Occipital lobe (tissue), 2 donors: ENCODE data around the gene TOR1AIP1. TPM values are rescaled to one million over a fixed set of nuclear protein-coding genes. Genes with fewer than 3 reads are reported as not detected.
A peak's percentile ranks its signal among the peaks of the same experiment; 100 is the strongest.
"Not testable (repeated sequence)": the region's sequence is repeated elsewhere in the genome, so short reads cannot be mapped to it uniquely, and the experiment has no call there.

ENCODE experiments used
- DNase-seq: peaks from one replicate; lab custom pipeline; 2025; lab: John Stamatoyannopoulos, UW
- total RNA-seq: library from RNA; depleted of rRNA; stranded (reverse); fragments of >200 nt; gene quantifications from one replicate; pipeline ENCODE4 v1.2.3, GENCODE V29; 2014

Gene TOR1AIP1
- total RNA-seq, 1 donor from 2014 or later, result 22.9 TPM

DNA sequence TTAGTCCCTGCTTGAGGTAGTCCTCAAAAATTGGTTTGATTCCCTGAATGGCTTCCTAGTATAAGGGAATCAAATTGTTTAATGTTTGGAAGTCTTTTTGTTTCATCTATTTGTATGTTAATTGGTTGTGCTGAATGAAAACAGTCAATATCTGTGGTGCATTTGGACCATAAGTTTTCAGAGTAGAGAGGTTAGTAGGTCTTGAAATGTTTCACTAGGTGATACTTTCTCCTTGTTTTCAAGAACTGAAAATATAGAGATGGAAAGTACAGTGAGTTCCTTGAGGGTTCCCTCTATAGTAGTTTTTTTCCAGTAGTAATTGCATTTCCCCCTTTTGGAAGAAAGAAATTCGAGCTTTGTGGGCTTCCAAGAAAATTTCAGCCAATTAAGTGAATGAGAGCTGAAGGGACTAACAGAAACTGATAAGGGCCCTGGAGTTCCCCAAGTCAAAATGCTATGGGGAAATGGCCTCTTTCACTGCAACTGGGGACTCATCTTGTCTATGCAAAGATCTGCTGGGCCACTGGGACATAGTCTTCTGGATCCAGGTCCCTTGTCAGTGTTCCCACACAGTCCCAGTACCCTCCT lies 53.9 kb downstream of the TOR1AIP1 start:
- no peak for DNase-seq

DNA sequence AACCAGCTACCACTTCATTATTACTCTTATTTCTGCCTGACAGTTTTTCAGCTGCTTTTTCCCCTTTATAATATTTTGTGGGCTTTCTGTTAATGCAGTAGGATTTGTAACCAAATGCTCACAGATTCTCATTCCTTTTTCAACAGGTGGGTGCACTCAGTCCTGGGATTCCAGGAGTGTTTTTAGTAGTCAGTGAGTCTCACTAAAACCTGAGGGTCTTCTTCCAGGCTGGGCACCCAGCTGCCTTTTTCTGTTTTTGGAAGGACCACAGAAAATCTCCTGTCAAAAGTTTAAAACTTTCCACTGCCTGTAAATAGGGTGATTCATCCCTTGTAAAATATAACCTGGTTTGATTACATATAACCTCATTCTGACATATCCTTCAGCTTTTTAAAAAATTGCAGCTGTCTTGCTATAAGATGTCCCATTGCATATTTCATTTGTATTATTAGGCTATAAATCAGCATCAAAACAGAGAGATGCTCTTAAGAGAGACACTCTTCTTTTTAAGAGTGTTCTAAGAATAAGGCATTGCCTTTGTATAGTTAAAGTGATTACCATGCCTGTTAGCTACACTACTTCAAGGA lies 55.7 kb downstream of the TOR1AIP1 start:
- no peak for DNase-seq

DNA sequence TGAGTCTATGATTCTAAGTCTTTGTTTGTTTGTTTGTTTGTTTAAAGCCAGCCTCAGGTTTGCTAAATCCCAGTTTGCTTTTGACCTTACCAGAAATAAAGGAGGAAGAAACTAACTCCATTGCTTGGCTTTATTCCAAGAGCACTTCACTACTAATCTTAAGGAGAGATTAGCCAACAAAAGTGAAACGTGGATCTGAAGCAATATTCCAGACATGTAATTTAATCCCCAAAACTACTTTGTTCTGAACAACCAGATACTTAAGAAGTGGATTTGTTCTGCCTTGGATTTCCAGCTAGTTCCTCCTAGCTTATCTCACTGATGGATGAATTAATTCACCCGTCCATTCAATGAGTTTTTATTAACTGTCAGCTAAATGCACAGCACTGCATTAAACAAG lies 56.7 kb downstream of the TOR1AIP1 start:
- no peak for DNase-seq

DNA sequence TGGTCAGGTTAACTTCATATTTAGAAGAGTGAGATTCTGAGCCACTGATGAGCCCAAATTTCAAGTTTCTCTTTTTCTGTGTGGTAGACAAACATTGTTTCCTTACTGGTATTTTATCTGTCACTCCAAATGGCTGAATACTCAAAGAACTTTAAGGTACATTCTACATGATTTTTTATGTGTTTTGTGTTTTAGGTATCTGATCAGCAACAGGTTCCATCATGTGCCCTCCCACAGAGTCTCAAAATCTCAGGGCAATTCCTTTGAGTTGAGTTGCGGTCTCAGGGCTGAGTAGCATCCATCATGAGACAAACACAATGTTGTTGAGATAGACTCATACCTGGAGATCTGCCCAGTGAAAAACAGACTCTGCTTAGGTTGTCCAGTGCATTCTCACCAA lies 57.9 kb downstream of the TOR1AIP1 start:
- no peak for DNase-seq

DNA sequence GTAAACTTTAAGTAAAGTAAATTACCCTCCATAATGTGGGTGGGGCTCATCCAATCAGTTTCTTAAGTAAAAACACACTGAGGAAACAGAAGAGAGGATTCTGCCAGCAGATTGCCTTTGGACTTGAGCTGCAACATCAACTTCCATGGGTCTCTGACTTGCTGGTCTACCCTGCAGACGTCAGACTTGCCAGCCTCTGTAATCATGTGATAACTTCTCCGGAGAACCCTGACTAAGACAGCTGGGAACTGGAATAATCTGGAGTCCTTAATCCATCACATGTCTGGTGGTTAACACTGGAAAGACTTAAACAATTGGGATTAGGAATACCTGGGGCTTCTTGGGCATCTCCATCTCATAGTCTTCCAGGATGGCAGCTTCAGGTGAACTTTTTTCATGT lies 59.4 kb downstream of the TOR1AIP1 start:
- no peak for DNase-seq

DNA sequence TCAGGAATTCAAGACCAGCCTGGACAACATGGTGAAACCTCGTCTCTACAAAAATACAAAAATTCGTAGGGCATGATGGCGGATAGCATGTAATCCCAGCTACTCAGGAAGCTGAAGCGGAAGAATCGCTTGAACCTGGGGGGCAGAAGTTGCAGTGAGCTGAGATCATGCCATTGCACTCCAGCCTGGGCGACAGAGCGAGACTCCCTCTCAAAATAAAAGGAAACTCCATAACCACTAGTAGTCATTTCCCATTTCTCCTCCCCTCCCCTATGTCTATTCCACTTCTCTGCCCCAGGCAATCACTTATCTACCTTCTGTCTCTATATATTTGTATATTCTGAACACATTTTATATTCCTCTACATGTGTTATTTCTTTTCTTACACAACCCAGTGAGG lies 68.6 kb downstream of the TOR1AIP1 start:
- DNase-seq, result no peak

DNA sequence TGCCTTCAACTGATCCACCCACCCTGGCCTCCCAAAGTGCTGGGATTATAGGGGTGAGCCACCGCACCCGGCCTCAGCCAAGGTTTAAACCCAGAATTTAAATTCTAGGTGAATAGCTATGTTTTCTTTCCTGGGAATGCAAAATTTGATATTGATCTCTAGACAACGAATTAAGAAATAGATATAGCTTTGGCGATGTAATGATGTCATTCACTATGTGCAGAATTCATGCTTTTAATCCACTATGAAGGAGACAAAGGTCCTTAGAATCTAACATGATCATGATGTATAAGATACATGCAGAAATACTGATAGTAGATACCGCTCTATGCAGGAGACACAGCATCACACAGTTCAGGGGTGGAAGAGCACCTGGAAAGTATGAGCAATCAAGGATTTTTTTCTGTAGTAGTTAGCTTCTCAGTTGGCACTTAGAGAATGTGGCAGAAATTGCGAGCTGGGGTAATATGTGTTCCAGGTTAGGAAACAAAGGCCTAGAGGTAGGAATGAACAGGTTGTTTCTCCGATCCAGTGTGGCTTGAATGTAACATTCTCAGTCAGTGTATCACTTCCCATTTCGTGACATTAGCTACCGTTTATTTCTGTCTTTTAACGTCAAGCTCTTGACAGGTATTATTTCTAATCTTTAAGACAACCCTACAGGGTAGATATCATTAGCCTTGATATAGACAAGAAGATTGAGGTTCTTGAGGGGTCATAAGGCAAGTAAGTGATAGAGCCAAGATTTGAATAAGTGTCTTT lies 69.5 kb downstream of the TOR1AIP1 start:
- no peak for DNase-seq

DNA sequence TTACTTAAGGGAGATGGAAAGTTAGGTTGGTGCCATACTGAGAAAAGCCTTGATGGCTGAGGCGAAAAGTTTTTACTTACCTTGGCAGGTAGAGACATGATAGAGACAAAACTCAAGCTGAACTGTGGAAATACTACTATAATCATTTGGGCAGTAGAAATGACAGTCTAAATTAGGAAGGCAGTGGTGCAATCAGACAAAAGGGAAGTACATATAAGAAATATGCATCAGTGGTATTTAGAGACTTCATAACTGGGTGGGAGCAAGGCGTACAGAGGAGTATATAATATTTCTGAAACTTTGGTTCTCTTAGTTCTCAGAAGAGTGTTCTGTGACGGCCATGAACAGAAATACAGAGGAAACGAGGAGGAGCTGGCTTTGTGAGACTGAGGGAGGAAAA lies 70.1 kb downstream of the TOR1AIP1 start:
- DNase-seq, result no peak

DNA sequence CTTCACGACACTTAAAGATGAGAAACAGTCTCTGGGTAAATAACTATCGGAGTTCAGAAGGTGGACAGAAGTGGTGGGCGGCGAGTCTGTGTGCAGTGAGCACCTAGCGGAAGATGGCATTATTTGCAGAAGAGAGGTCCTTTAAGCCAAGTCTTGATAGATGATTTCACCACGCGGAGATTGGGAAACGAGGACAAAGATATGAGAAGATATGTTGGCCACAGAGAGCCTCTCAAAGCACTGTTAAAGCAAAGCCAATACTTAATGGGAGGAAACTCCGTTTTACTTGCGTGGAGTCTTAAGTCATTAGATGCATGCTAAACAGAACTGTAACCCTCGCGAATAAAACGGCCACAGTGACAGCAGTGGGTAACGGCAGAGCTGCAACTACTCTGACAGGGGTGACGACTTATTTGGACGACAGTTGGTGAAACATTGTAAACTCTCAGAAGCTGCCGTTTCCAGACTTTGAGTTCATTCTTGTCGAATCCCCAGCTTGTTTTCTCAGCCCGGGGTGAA lies 71.9 kb downstream of the TOR1AIP1 start:
- no peak for DNase-seq

DNA sequence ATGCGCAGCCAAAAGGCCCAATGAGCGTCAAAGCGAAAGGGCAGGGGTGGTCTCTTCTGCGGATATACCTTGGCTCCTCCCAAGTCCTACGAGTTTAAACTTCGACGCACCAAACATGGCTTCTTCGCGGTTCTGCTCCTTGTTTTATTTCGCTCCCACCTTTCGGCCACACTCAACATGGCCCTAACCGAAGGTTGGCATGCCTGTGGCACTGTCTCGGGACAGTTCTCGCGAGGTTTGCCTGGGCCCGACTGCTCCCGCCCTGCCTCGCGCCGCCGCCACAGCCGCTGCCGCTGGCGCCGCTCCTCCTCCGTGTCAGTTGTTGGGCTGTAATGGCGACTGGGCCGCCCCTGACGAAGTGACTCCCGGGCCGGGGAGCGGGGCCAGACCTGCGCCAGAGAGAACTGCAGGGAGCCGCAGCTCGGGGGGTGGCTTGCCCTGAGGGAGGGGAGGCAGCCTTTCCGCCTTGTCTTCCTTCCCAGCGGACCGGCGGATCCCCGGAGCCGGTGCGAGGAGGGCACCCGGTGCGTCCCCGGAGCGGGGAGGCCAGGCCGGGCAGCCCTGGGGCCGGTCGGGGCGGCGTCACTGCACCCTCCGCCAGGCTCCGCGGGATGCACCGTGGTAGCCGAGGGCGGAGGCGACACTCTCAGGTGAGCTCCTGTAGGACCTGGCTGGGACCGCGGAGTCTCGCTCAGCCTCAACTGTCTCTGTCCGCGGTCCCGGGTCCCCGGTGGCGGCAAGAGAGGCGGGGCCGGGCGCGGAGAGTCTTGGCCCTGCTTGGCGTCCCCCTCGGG lies 72.6 kb downstream of the TOR1AIP1 start, which contains the start of gene CEP350:
TSS of gene CEP350 (plus strand) at position 318 of the 794 bp plus-strand sequence. CDS start 31,372 bp downstream, outside the sequence.
- DNase-seq, result peak; percentile 99

DNA sequence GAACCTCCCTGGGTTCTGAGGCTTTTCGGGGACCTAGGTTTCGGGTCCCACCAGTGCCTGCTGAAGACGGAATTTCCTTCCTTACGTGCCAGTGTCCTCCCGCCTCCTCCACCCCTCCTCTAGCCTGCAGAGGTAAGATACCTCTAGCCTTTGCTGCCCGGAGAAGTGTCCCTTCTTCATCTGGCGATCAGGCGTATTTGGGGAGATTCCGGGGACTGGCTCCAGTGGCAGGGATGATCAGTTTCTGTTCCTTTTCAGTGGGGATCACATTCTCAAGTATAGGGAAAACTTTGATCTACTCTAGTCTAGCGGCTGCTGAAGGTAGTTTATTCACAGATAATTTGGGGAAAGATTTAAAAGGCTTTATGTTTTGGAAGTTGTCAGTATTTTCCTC lies 73.2 kb downstream of the TOR1AIP1 start:
- DNase-seq, result no peak

DNA sequence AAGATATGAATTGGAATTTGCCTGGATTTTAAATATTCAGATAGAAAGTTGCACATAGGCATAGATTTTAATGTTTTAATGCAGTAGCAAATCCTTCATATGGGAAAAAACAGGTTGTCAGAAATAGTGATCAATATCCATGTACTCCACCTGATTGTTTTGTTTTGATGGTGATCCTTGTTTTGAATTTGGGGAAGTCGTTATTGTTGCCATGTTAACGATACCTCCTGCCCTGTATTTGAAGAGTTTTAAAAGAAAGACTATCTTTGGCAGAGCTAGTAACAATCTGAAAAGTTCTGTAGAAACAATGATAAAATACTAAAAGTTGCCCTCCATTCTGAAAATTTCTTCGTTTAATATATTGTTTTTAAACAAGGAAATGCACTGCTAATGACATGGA lies 73.6 kb downstream of the TOR1AIP1 start:
- DNase-seq, result no peak

DNA sequence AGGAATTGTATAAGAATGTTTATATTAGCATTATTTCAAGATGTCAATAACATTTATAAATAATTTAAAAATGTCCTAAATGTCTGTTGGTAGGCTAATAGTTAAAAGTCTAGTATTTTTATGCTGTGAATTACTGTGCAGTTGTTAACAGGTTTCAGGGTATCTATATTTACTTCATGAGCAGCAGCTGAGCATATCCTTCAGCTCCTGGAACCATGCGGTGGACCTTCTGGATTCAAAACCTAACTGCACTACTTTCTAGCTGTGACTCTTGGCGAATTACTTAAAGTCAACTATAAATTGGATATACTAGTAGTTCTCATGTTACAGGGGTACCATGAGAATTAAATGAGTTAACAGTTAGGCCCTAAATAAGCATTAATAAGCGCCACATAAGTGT lies 76.3 kb downstream of the TOR1AIP1 start:
- no peak for DNase-seq

DNA sequence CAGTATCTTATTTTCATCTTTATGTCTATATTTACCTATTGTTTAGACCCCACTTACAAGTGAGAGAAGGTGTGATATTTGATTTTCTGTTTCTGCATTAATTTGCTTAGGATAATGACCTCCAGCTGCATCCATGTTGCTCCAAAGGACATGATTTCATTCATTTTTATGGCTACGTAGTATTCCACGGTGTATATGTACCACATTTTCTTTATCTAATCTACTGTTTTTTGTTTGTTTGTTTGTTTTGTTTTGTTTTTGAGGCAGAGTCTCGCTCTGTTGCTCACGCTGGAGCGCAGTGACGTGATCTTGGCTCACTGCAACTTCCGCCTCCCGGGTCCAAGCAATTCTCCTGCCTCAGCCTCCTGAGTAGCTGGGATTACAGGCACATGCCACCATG lies 80.1 kb downstream of the TOR1AIP1 start:
- not testable (repeated sequence) for DNase-seq

DNA sequence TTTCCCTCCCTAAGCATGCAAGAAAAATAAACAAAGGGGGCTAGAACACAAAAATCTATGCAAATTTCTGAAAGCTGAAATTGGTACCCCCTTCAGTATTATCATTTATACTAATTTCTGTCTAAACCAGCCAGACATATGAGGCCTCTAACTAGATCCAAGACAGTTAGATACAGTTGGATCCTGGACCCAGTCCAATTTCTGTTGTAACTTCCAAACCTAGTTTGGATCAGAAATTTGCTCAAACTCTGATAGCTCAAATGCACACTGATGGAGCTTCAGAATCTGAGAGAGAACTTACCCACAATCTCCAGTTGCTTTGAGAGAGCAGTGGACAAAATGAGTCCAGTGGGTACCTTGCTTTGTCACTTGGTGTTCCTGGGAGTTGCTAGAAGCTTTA lies 84.5 kb downstream of the TOR1AIP1 start:
- no peak for DNase-seq

DNA sequence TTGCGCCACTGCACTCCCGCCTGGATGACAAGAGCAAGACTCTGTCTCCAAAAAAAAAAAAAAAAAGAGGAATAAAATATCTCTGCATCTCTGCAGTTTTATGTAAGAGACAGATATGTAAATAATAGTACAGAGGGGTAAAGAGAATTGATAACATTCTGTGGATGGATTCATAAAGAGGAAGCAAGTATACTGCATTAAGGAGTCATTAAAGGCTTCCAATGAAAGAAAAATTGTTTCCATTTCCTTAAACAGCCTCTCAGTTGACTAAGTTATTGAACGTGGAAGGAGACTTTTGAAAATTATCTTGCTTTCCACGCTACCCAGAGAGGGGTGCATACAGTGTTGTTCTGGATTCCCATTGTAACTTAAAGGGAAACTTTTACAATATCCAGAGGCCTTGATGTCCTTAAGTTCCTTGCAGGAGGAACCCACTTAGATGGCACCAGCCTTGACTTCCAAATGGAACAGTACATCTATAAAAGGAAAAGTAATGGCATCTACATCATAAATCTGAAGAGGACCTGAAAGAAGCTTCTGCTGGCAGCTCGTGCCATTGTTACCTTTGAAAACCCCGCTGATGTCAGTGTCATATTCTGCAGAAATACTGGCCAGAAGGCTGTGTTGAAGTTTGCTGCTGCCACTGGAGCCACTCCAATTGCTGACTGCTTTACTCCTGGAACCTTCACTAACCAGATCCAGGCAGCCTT lies 86.4 kb downstream of the TOR1AIP1 start:
- no peak for DNase-seq

DNA sequence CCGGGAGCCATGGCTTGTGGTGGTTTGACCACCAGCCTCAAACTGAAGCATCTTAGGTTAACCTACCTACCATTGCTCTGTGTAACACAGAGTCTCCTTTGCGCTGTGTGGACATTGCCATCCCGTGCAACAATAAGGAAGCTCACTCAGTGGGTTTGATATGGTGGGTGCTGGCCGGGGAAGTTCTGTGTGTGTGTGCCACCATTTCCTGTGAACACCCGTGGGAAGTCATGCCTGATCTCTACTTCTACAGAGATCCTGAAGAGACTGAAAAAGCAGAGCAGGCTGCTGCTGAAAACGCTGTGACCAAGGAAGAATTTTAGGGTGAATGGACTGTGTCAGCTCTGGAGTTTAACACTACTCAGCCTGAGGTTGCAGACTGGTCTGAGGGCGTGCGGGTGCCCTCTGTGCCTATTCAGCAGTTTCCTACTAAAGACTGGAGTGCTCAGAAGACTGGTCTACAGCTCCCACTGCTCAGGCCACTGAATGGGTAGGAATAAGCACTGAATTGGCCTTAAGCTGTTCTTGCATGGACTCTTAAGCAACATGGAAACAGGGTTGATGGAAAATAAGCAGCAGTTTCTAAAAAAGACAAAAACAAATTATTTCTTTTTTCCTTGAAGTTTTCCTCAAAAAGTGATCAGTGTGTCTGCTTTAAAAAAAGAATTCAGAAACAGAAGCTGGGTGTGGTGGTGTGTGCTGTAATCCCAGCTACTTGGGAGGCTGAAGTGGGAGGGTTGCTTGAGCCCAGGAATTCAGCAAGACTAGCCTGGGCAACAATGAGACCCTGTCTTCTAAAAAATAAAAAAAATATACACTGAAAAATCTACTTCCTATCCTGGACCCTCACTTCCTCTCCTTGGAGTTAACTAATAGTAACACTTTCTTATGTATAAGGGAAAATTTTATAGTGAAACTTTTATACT lies 87.2 kb downstream of the TOR1AIP1 start:
- DNase-seq, result no peak
